Cardiac muscle cell (in vitro differentiated cells and primary cell): ENCODE measurements around the gene ADAMTS16. TPM values are rescaled to one million over a fixed set of nuclear protein-coding genes. Genes with fewer than 3 reads are reported as not detected.

Experiments
- DNase-seq, 2 donors: peaks; one replicate each; pipeline versions ENCODE4 v3.0.0 to v3.0.0-alpha.2; 2010 to 2017; ENCODE audit warnings: low read depth in 1 of 2, low spot score in 1 of 2
- H3K27ac ChIP-seq: fragments of 200-600 bp; sonication (generic); 2 replicates; pipeline ENCODE4 v1.5.1; 2016
- H3K27me3 ChIP-seq: fragments of 200-600 bp; sonication (generic); 2 replicates; pipeline ENCODE4 v1.6.0; 2016; ENCODE audit warnings: control low read depth
- H3K36me3 ChIP-seq: fragments of 200-600 bp; sonication (generic); 2 replicates; pipeline ENCODE4 v1.5.1; 2016; ENCODE audit warnings: control low read depth
- H3K4me1 ChIP-seq: fragments of 200-600 bp; sonication (generic); 2 replicates; pipeline ENCODE4 v1.8.1; 2017; ENCODE audit warnings: low read depth, mild to moderate bottlenecking, mixed run types
- H3K4me3 ChIP-seq: fragments of 200-600 bp; sonication (generic); 2 replicates; pipeline ENCODE4 v1.5.1; 2016; ENCODE audit warnings: mild to moderate bottlenecking
- H3K9me3 ChIP-seq: fragments of 200-600 bp; sonication (generic); 2 replicates; pipeline ENCODE4 v1.5.1; 2017; ENCODE audit warnings: low read depth, mild to moderate bottlenecking, control low read depth
- polyA plus RNA-seq: library from polyadenylated mRNA; unstranded; fragments of >200 nt; fragmentation: Nextera tagmentation; extraction: Ambion mirVana; gene quantifications from 2 replicates; pipeline ENCODE4 v1.2.1, GENCODE V29; 2016
- total RNA-seq: library from RNA; depleted of rRNA; stranded (reverse); fragments of >200 nt; gene quantifications from 2 replicates; pipeline ENCODE4 v1.2.3, GENCODE V29; 2016
- TF ChIP-seq, protein P1 (sequence below): IDR thresholded peaks from 2 replicates; pipeline ENCODE4 v1.5.1; 2012; ENCODE audit warnings: low read depth, mild to moderate bottlenecking, low read length

ADAMTS16 gene
- total and polyA plus RNA-seq, 2 experiments from 2014 or later, result not detected

DNA sequence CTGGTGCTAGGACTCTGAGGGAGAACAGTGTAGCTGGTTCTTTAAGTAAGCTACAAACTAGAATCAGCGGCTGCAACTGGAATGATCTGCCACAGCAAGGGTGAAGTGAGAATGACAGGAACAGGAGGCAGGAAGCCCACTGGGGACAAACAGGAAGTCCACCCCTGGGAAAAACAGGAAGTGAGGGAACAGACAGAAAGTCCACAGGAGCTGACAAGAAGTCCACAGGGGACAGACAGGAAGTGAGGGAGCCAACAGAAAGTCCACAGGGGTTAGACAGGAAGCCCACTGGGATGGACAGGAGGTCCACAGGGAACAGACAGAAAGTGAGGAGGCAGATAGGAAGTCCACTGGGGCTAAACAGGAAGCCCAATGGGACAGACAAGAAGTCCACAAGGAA lies 15.5 kb downstream of the ADAMTS16 start:
- no peak for DNase-seq
- TF ChIP-seq, protein P1, sequence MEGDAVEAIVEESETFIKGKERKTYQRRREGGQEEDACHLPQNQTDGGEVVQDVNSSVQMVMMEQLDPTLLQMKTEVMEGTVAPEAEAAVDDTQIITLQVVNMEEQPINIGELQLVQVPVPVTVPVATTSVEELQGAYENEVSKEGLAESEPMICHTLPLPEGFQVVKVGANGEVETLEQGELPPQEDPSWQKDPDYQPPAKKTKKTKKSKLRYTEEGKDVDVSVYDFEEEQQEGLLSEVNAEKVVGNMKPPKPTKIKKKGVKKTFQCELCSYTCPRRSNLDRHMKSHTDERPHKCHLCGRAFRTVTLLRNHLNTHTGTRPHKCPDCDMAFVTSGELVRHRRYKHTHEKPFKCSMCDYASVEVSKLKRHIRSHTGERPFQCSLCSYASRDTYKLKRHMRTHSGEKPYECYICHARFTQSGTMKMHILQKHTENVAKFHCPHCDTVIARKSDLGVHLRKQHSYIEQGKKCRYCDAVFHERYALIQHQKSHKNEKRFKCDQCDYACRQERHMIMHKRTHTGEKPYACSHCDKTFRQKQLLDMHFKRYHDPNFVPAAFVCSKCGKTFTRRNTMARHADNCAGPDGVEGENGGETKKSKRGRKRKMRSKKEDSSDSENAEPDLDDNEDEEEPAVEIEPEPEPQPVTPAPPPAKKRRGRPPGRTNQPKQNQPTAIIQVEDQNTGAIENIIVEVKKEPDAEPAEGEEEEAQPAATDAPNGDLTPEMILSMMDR, result no peak
- H3K27ac ChIP-seq, result no peak overlapping the region
- no peaks in the 10 kb centered on the region for H3K4me1 ChIP-seq
- no peaks in the 10 kb centered on the region for H3K9me3 ChIP-seq
- H3K27me3 ChIP-seq, result no peaks in the 10 kb centered on the region
- no peak overlapping the region for H3K4me3 ChIP-seq
- no peaks in the 10 kb centered on the region for H3K36me3 ChIP-seq

DNA sequence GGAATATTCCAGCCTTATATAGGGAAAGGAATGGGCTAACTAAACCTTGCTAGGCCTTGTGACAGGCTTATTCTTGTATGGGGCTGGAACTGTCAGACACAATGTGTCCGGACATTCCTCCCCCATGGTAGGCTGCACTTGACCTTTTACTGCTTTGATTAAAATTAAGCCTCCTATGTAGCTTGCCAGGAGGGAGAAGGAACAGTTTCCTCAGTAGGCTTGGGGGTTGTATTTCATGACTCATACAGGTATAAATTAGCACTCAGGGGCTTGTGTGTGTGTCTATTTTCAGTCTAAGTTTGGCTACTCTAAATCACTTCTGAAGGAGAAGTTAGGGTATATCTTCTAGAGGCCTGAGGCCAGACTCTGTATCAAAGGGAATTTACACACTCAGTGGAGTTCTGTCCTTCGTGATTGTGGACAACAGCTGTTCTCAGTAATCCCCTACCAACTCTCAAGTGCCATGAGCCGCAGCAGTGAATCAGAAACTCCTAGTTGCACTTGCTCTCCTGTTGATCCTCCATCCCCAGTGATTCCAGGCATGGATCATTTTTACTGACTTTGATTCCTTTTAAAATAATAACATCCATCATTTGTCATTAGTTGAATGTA lies 16.4 kb downstream of the ADAMTS16 start:
- Histone ChIP-seq H3K4me3 (no peak overlapping the region), H3K4me1 (no peaks in the 10 kb centered on the region), H3K9me3 (no peaks in the 10 kb centered on the region), H3K36me3 (no peaks in the 10 kb centered on the region), H3K27ac (peak overlapping the region; percentile 16), H3K27me3 (no peaks in the 10 kb centered on the region)
- TF ChIP-seq, protein P1, result no peak
- no peak for DNase-seq

DNA sequence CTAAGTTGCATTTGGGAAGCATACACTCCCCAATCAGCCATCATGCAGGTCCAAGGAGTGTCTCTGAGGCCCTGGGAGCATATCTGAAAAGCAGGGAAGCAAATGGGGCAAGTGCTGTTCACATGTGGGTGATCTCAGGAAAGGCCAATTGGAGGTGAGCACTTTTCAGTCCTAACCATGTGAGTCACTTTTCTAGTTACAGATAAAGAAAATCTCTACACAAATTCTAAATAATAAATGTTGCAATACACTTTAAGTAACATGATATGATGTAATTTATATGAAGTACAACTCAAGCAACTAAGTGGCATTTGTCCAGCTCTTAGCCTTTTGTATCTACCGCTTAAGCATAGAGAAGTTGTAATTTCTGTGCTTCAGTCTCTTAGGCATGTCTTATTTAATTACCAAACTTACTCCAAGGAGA lies 18.4 kb downstream of the ADAMTS16 start:
- peak in 1 of 2 donors; percentile 41 for DNase-seq
- TF ChIP-seq, protein P1, result no peak
- no peak overlapping the region for H3K4me3 ChIP-seq
- no peak overlapping the region for H3K27ac ChIP-seq
- H3K4me1 ChIP-seq, result no peaks in the 10 kb centered on the region
- H3K27me3 ChIP-seq, result no peaks in the 10 kb centered on the region
- H3K9me3 ChIP-seq, result no peaks in the 10 kb centered on the region
- no peaks in the 10 kb centered on the region for H3K36me3 ChIP-seq

DNA sequence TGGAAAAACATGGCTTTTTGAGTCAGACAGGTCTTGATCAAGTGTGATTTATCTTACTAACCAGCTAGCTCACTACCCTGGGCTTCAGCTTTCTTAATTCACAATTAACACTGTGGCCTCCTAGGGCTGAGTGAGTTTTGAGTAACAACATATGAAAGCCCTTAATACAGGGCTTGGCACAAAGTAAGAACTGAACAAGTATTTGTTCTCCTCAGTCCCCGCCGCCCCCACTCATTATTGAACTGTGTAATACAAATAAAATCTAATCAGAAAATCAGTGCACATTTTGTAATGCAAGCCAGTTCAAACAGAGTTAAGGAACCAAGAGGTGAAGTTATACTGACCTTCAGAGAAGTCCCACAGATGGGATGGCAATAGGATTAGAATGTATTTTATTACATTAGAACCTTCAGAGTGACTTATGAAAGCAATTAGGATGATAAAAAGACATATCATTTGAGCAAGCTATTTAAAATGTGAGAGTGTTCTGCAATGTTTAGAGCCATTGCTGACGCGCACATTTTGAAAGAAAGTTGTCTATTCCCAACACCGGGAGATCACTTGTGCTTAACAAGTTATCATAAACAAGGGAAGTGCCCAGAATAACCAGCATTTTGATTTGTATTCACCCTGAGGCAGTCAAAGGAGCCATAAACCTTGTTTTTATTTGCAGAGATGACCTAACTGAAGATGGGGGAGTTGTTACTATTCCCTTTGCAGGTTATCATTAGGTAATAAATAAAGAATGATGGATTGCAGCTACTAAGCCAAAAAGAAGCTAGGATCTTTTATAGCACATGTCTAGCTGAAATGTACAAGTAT lies 19.4 kb downstream of the ADAMTS16 start:
- H3K4me3 ChIP-seq, result no peak overlapping the region
- H3K4me1 ChIP-seq, result no peaks in the 10 kb centered on the region
- no peaks in the 10 kb centered on the region for H3K36me3 ChIP-seq
- no peak overlapping the region for H3K27ac ChIP-seq
- DNase-seq, result no peak
- H3K9me3 ChIP-seq, result no peaks in the 10 kb centered on the region
- TF ChIP-seq, protein P1, result no peak
- no peaks in the 10 kb centered on the region for H3K27me3 ChIP-seq

DNA sequence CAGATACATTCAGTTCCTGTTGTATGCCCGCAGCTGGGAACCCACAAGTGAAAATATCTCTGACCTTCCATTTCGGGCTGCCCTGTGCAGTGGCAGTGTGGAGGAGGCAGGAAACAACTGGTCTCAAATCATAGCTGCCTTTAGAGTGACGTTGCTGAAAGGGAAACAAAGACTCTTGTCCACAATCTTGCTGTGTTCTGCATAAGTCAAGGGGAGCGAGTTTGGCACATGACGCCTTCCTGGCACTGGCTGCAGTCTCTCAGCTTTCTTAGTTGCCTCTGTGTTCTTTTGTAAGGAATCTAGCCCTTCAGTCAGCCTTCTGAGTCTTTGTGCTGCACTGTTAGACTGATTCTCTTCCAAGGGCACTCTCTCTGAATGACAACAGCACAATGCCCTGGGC lies 24.0 kb downstream of the ADAMTS16 start:
- Histone ChIP-seq H3K36me3 (no peaks in the 10 kb centered on the region), H3K9me3 (no peaks in the 10 kb centered on the region), H3K4me3 (no peak overlapping the region), H3K27ac (no peak overlapping the region), H3K27me3 (no peaks in the 10 kb centered on the region), H3K4me1 (no peaks in the 10 kb centered on the region)
- peak in 1 of 2 donors; percentile 1 for DNase-seq
- TF ChIP-seq, protein P1, result no peak
